HG03108 (cell line): ENCODE results near the gene ACKR2.

Experiments
- ATAC-seq: cut with Tn5 transposase; IDR thresholded peaks from one replicate; pipeline ENCODE4 v1.9.1; 2021; ENCODE audit warnings: moderate library complexity; ENCODE audit not compliant: unreplicated experiment

Gene ACKR2

GRCh38 chr3:42829083-42829627, 19.9 kb downstream of the ACKR2 start:
- no peak for ATAC-seq

- no peak for ATAC-seq
Observed at GRCh38 chr3:42829628-42830436, 20.6 kb downstream of the ACKR2 start.

- ATAC-seq, result no peak
Observed at GRCh38 chr3:42830437-42831320, 21.4 kb downstream of the ACKR2 start.

- ATAC-seq, result peak; percentile 70
Observed at GRCh38 chr3:42831321-42831713, 22.1 kb downstream of the ACKR2 start.

- ATAC-seq, result no peak
Observed at GRCh38 chr3:42836150-42837123, 27.2 kb downstream of the ACKR2 start.

- no peak for ATAC-seq
Observed at GRCh38 chr3:42838571-42838970, 29.3 kb downstream of the ACKR2 start.

GRCh38 chr3:42839616-42840015, 30.4 kb downstream of the ACKR2 start:
- ATAC-seq, result peak; percentile 91

GRCh38 chr3:42841332-42841731, 32.1 kb downstream of the ACKR2 start:
- ATAC-seq, result no peak

- ATAC-seq, result no peak
Observed at GRCh38 chr3:42843713-42844411, 34.6 kb downstream of the ACKR2 start.

- ATAC-seq, result no peak
Observed at GRCh38 chr3:42844412-42844713, 35.1 kb downstream of the ACKR2 start.

- no peak for ATAC-seq
Observed at GRCh38 chr3:42844815-42845214, 35.6 kb downstream of the ACKR2 start.

GRCh38 chr3:42846685-42847522, 37.7 kb downstream of the ACKR2 start:
- ATAC-seq, result no peak

GRCh38 chr3:42847731-42848130, 38.5 kb downstream of the ACKR2 start:
- ATAC-seq, result no peak

GRCh38 chr3:42849017-42849416, 39.8 kb downstream of the ACKR2 start:
- ATAC-seq, result no peak

GRCh38 chr3:42850263-42850662, 41.0 kb downstream of the ACKR2 start:
- no peak for ATAC-seq

- ATAC-seq, result no peak
Observed at GRCh38 chr3:42851228-42851834, 42.1 kb downstream of the ACKR2 start.

GRCh38 chr3:42852441-42852840, 43.2 kb downstream of the ACKR2 start:
- no peak for ATAC-seq

GRCh38 chr3:42853056-42853455, 43.8 kb downstream of the ACKR2 start:
- ATAC-seq, result no peak
